ENCODE data around the gene STXBP6. TPM values are rescaled to one million over a fixed set of nuclear protein-coding genes. Genes with fewer than 3 reads are reported as not detected.

Gene STXBP6
- total RNA-seq, 4 donors from 2014 or later, result 4.4 to 19.9 (median 8.2) TPM

DNA sequence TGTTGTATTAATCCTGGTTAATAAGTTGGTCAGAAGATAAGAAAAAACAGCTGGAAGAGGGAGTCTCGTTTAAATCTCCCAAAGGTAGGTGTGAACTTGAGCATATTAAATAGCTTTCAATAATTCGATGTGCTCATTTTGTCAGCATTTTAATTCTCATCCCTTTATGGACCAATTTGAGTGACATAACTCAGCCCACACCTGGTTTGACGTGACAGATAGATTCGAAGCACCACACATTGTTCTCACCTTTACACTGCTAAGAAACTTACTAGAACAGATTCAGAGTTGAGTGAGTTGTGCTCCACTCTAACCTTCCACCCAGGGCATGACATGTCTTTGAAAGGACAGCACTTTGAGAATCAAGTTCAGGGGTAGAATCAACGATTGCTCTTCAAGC, 254.5 kb downstream of the STXBP6 start:
- no peak for DNase-seq (ENCODE audit: low spot score)
- ATAC-seq (ENCODE audit: low FRiP score), result no peak
- TF ChIP-seq CTCF (IDR thresholded peaks at IDR 0.05), result no peak

GRCh38 chr14:24794644-24795305, 255.2 kb downstream of the STXBP6 start:
- ATAC-seq (ENCODE audit: low FRiP score) (no peak), DNase-seq (ENCODE audit: low spot score) (no peak)
- TF ChIP-seq CTCF (IDR thresholded peaks at IDR 0.05), result no peak

GRCh38 chr14:24790196-24790595, 259.8 kb downstream of the STXBP6 start:
- no peak for TF ChIP-seq CTCF (IDR thresholded peaks at IDR 0.05)
- ATAC-seq (ENCODE audit: low FRiP score), result no peak
- no peak for DNase-seq (ENCODE audit: low spot score)

DNA sequence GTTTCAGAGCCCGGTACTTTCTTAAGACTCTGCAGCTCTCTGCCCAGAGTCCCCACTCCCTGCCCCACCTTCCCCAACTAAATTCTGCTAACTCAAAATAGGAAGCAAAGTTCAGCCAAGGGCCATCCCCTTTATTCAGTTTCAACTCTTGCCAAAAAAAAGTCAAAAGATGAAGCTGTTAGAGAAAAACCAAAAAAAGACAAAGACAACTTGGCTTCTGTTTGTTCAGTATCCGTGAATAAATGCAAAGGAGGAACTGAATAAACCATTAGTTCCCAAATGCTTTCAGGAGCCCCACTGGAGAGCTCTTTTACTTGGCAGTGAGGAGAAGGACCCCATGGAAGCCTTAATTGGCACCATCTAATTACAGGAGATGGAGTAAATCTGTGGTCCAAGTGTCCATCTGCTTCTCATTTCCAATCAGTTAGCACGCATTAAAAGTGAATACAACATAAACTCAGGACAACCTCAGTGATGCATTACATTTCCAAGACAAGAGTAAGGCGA, 260.5 kb downstream of the STXBP6 start:
- DNase-seq (ENCODE audit: low spot score), result no peak
- ATAC-seq (ENCODE audit: low FRiP score), result no peak
- TF ChIP-seq CTCF (IDR thresholded peaks at IDR 0.05), result no peak

GRCh38 chr14:24785698-24786097, 264.2 kb downstream of the STXBP6 start:
- ATAC-seq (ENCODE audit: low FRiP score), result no peak
- TF ChIP-seq CTCF (IDR thresholded peaks at IDR 0.05), result no peak
- DNase-seq (ENCODE audit: low spot score), result no peak

GRCh38 chr14:24784981-24785380, 265.0 kb downstream of the STXBP6 start:
- DNase-seq (ENCODE audit: low spot score) (no peak), ATAC-seq (ENCODE audit: low FRiP score) (no peak)
- TF ChIP-seq CTCF (IDR thresholded peaks at IDR 0.05), result no peak

- TF ChIP-seq CTCF (IDR thresholded peaks at IDR 0.05), result no peak
- no peak for ATAC-seq (ENCODE audit: low FRiP score)
- no peak for DNase-seq (ENCODE audit: low spot score)
Measured at GRCh38 chr14:24783791-24784190, 266.2 kb downstream of the STXBP6 start.
